Smooth muscle cell of the brain vasculature (primary cell): ENCODE measurements around the gene ZNF804A.
"Not testable (repeated sequence)": the region's sequence is repeated elsewhere in the genome, so short reads cannot be mapped to it uniquely, and the experiment has no call there.

Source experiments
- DNase-seq: peaks from one replicate; pipeline ENCODE4 v3.0.0-alpha.2; 2012; ENCODE audit warnings: low read depth, low spot score

The ZNF804A gene

GRCh38 chr2:184721881-184722280, 123.6 kb downstream of the ZNF804A start:
- no peak for DNase-seq

DNA sequence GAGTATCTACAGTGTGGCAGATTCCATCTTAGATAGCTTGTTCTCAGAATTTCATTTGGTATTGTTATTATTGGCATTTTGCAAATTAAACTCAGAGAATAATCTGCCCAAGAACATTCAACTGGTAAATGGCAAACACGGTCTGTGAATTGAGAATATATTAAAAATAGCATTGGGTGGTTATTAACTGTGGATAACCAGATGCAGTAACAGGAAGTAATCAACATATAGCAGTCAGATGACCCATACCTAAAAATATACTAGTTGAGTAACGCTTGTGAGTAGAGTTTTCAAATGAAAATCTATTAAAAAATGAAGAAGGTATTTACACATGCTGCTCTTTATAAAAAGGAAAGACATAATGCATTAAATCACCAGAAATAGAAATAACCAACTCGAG, 129.5 kb downstream of the ZNF804A start:
- no peak for DNase-seq

DNA sequence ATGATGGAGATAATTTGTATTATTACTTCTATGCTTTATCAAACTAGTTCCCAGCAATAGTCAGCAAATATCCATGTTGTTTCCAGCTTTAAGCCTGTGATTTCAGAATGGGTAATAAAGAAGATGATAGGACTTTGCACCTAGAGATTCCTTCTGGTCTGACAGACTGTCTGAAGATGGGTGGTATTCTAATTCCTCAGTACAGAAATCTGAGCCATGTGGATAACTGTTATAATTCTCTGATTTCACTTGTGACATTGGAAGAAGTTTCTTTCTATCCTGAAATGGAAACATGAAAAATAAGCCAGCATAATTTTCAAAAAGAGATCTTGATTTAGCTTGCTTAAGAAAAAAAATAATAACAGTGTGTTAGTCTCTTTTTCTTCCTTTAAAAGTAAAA, 130.1 kb downstream of the ZNF804A start:
- DNase-seq = no peak

DNA sequence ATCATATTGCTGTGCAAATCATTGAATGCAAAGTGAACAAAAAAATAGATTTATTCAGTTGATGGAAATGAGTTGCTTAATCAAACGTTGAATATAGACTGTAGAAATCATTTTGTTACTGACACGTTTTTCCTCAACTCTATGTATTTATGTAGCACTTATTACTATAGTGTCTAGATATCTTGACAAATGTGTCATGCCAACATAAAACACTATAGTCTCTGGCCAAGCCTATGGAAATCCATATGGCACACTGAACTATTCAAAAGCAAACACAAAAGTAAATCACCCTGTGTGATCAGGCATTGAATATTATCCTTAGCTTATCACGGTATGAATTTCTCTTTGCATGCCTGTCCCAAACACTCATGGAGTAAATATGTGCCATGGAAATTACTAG, 131.3 kb downstream of the ZNF804A start:
- DNase-seq = no peak

DNA sequence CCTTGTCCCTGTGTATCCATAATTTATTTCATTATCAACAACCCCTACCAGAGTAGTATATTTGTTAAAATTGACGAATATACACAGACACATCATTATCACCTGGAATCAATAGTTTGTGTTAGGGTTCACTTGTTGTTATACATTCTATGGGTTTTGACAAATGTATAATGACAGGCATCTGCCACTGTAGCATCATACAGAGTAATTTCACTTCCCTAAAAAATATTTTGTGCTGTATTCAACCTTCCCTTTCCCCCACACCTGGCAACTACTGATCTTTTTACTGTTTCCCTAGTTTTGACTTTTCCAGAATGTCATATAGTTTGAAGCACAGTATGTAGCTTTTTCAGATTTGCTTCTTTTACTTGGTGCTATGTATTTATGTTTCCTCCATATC, 132.0 kb downstream of the ZNF804A start:
- DNase-seq = no peak

GRCh38 chr2:184734338-184734737, 136.0 kb downstream of the ZNF804A start:
- DNase-seq = no peak

GRCh38 chr2:184735611-184736010, 137.3 kb downstream of the ZNF804A start:
- DNase-seq = no peak

DNA sequence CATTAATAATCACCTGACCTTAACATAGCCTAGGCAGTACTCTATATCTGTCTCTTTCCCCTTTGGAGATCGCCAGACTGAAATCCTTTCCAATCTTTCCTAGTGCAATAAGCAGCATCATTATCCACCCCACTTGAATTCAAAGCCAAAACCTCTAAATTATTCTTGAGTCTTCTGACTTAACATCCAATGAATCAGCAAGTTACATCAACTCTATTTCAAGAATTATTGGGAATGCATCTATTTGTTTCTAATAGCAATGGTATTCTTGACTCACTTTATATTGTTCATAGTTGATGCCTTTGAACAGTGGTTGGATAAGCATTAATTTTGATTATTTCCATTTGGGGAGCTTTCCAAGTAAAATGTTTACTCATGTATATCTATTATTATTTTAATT, 144.8 kb downstream of the ZNF804A start:
- no peak for DNase-seq

GRCh38 chr2:184756161-184756560, 157.8 kb downstream of the ZNF804A start:
- DNase-seq = no peak

GRCh38 chr2:184756885-184757284, 158.6 kb downstream of the ZNF804A start:
- no peak for DNase-seq

DNA sequence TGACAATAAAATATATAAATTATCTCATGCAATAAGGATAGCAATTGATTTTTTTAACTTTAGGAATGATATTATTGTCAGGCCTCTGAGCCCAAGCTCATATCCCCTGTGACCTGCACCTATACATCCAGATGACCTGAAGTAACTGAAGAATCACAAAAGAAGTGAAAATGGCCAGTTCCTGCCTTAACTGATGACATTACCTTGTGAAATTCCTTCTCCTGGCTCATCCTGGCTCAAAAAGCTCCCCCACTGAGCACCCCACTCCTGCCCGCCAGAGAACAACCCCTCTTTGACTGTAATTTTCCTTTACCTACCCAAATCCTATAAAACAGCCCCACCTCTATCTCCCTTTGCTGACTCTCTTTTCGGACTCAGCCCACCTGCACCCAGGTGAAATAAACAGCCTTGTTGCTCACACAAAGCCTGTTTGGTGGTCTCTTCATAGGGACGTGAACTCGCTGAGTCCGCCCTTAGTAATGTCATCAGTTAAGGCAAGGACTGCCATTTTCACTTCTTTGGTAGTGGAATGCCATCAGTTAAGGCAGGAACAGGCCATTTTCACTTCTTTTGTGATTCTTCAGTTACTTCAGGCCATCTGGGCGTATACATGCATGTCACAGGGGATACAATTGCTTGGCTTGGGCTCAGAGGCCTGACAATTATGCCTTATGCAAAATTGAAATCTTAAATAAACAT, 161.4 kb downstream of the ZNF804A start:
- not testable (repeated sequence) for DNase-seq

- no peak for DNase-seq
Observed at GRCh38 chr2:184760931-184761330, 162.6 kb downstream of the ZNF804A start.

DNA sequence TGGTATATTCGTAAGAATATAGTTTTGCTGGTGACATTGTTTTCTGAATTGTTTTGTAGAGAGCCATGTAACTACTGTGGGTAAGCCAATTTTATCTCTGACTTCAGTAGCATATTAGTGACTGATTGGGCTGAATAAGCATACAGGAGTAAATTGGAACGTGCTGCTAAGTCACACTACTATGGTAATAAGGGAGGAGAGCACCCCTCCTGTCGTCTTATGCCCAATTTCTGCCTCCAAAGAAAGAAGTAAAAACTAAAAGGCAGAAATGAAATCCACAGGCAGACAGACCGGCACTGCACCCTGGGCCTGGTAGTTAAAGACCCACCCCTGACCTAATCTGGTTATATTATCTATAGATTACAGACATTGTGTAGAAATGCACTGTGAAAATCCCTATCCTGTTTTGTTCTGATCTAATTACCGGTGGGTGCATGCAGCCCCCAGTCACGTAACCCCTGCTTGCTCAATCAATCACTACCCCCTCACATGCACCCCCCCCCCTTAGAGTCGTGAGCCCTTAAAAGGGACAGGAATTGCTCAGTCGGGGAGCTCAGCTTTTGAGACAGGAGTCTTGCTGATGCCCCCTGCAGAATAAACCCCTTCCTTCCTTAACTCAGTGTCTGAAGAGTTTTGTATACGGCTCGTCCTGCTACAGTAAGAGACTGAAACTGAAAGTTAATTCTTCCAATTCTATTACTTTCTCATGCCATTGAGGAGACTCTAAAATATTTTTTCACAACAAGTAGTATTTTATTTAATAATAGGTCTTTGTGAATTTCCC, 167.0 kb downstream of the ZNF804A start:
- DNase-seq = no peak

DNA sequence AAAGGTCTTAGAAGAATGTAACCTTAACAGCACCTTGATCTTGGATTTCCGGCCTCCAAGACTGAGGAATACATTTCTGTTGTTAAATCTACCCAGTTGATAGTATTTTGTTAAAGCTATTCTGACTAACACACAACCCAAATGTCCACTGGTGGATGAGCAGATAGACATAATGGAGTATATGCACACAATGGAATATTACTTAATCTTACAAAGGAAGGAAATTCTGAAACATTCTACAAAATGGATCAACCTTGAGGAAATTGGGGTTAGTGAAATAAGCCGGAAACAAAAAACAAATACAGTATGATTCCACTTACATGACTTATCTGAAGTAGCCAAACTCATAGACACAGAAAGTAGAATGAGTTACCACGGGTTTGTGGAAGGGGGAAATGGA, 168.7 kb downstream of the ZNF804A start:
- DNase-seq = no peak

DNA sequence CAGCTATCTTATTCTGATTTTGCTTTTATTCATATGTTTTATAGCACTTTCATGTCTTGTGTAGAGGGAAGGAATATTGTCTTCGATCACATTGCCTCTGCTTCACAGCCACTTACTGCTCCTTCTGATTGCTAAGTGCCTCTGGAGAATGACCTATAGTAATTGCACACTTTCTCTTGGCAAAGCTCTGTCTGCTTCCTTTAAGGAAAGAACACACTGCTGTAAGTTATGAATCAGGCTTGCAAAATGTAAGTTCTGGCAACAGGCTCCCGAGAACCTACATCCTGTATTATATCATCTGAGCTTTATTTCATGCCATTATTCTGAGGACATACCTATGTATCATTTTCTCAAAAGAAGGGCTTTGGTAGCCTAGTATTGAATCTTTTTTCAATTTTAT, 170.7 kb downstream of the ZNF804A start:
- no peak for DNase-seq

DNA sequence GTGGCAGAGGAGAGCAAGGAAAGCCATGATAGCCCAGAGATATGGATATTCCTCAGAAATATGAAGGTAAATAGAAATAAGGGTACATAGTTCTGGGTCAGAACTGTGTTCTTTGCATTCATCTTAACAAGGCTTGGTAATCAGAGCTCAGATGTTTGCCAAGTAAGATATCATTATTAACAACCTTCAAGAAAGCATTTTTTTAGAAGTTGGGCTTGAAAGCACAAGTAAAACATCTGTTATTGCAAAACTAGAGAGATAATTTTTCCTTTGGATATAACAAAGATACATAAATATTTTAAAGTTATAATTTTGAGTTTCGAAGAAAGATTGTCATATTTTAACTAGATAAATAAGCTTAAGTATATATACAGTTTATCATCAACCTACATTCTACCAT, 171.4 kb downstream of the ZNF804A start:
- no peak for DNase-seq

DNA sequence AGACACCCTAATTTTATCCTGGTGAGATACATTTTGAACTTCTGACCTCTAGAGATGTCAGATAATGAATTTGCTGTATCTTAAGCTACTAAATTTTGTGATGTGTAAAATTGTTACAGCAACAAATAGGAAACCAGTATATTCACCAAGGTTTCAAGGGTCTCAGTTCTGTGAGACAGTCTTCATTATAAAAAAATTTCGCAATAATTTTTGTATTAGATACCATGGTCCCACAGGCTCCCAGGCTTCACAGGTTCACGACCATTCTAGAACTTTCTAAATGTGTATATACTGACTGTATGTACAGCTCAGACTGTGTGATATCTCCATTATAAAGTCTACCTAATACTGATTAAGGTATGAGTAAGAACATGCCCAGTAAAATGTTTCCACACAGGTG, 181.4 kb downstream of the ZNF804A start:
- no peak for DNase-seq

DNA sequence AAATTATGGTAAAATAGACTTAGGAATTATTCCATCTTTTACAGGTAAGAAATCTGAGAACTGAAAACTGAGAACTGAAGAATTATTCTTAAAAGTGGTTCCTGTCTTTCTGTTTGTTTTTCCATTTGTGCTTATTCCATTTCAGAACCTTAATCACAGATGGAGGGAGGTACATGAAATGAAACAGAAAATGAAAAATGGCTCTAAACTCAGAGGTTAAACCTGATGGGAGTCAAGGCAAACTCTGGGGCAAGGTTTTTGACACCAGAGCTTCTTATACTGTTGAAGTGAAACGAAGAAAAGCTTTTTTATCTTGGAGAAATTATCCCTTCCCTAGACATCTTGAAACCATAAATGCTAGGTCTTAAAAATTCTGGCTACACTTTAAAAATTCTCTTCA, 182.1 kb downstream of the ZNF804A start:
- DNase-seq = no peak

DNA sequence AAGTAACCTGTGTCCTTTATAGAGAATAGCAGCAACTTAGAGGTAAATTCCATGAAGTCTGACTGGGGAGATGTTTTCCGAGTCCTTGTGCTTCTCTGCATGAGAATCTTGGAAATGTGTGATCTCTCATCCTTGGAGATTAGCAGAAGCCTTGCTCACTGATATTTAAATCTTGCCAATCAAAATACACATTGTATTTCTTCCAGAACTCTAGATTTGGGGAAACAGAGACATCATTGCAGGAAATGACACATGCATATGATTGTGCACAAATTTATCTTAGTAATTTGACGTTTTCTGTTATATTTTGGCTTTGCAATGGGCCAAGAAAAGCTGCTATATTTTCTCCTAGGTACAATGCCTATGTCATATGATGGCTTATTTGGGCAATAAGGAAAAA, 182.6 kb downstream of the ZNF804A start:
- no peak for DNase-seq

GRCh38 chr2:184783576-184783975, 185.2 kb downstream of the ZNF804A start:
- DNase-seq = no peak

GRCh38 chr2:184793176-184793575, 194.8 kb downstream of the ZNF804A start:
- DNase-seq = no peak

- no peak for DNase-seq
Observed at GRCh38 chr2:184799379-184799778, 201.1 kb downstream of the ZNF804A start.

DNA sequence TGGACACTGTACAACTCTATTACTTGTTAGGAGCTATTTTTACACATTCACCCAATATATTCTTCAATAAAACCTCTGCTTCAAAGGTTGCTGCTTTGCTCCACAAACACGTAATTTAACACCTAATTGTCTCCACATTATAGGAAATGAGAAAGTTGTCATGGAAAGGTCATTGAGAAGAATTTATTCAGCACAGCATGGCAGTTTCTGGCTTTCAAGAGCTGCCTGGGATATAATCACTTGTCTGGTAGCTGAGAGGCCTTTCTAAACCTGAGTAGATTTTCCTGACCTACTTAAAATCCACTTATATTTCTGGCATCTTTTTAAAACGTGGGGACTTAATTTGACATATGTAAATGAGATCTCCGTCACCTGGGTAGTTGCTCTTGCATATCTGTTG, 216.1 kb downstream of the ZNF804A start:
- DNase-seq = no peak
